Lower lobe of right lung (tissue), 2 donors: ENCODE data around the gene VANGL2. TPM values are rescaled to one million over a fixed set of nuclear protein-coding genes. Genes with fewer than 3 reads are reported as not detected.

Experiments used
- ATAC-seq, 2 donors: fragments of 200-7000 bp; cut with Tn5 transposase; one replicate each; pipeline ENCODE4 v1.9.1; 2020 to 2022; ENCODE audit warnings: mild to moderate bottlenecking in 2 of 2, moderate library complexity in 2 of 2
- DNase-seq: peaks from one replicate; pipeline ENCODE4 v3.0.0-alpha.2; 2020
- H3K27ac ChIP-seq: fragments of 200-600 bp; one replicate; pipeline ENCODE4 v1.8.0; 2022
- H3K27me3 ChIP-seq: fragments of 200-600 bp; one replicate; pipeline ENCODE4 v1.8.0; 2022; ENCODE audit warnings: low read depth
- H3K36me3 ChIP-seq: fragments of 200-600 bp; one replicate; pipeline ENCODE4 v1.8.0; 2022; ENCODE audit warnings: mild to moderate bottlenecking
- H3K4me1 ChIP-seq: fragments of 200-600 bp; one replicate; pipeline ENCODE4 v1.8.0; 2022
- H3K4me3 ChIP-seq: fragments of 200-600 bp; one replicate; pipeline ENCODE4 v1.8.0; 2022; ENCODE audit warnings: mild to moderate bottlenecking
- H3K9me3 ChIP-seq: fragments of 200-600 bp; one replicate; pipeline ENCODE4 v1.8.0; 2022
- CTCF ChIP-seq: fragments of 200-600 bp; IDR thresholded peaks from one replicate; pipeline ENCODE4 v1.8.0; 2022; ENCODE audit warnings: antibody characterized with exemption, mild to moderate bottlenecking
- intact Hi-C: fragments of 100-400 bp; cut with DNase I; formaldehyde crosslinking; loops from one replicate; pipeline ENCODE4 v1.11.0; 2022
- total RNA-seq: library from RNA; stranded (reverse); fragmentation: NEBNext Ultra II Directional; extraction: Animal tissue kit (Norgen Biotek cat#: 25700); gene quantifications from one replicate; pipeline ENCODE4 v1.2.1, GENCODE V29; 2021
- donor health status: DM: no; HTN: yes; CAD: no; lungs with severe emphysema.

VANGL2 gene
- total RNA-seq, 1 donor from 2014 or later = 7.5 TPM

GRCh38 chr1:160413716-160414115, 13.4 kb downstream of the VANGL2 start:
- intact Hi-C loops = no loop called here
- Histone ChIP-seq H3K27me3 (no peaks in the 10 kb centered on the region), H3K27ac (no peak overlapping the region), H3K36me3 (no peaks in the 10 kb centered on the region), H3K4me3 (no peak overlapping the region), H3K9me3 (no peaks in the 10 kb centered on the region), H3K4me1 (no peaks in the 10 kb centered on the region)
- no peak for TF ChIP-seq CTCF
- DNase-seq = no peak
- ATAC-seq = no peak

- no peaks in the 10 kb centered on the region for H3K36me3 ChIP-seq
- DNase-seq (no peak), ATAC-seq (no peak)
- H3K4me1 ChIP-seq = no peaks in the 10 kb centered on the region
- H3K27me3 ChIP-seq = no peaks in the 10 kb centered on the region
- H3K4me3 ChIP-seq = no peak overlapping the region
- no peaks in the 10 kb centered on the region for H3K9me3 ChIP-seq
- intact Hi-C loops = no loop called here
- no peak for TF ChIP-seq CTCF
- no peak overlapping the region for H3K27ac ChIP-seq
Measured at GRCh38 chr1:160414881-160415280, 14.5 kb downstream of the VANGL2 start.

- DNase-seq (no peak), ATAC-seq (no peak)
- no peaks in the 10 kb centered on the region for H3K4me1 ChIP-seq
- no peak overlapping the region for H3K4me3 ChIP-seq
- no peaks in the 10 kb centered on the region for H3K36me3 ChIP-seq
- H3K9me3 ChIP-seq = no peaks in the 10 kb centered on the region
- no peak overlapping the region for H3K27ac ChIP-seq
- no peak for TF ChIP-seq CTCF
- no peaks in the 10 kb centered on the region for H3K27me3 ChIP-seq
- intact Hi-C loops = no loop called here
Measured at GRCh38 chr1:160415696-160416290, 15.4 kb downstream of the VANGL2 start.

GRCh38 chr1:160416369-160416768, 16.0 kb downstream of the VANGL2 start:
- Histone ChIP-seq H3K4me3 (no peak overlapping the region), H3K9me3 (no peaks in the 10 kb centered on the region), H3K27ac (no peak overlapping the region), H3K36me3 (no peaks in the 10 kb centered on the region), H3K4me1 (no peaks in the 10 kb centered on the region), H3K27me3 (no peaks in the 10 kb centered on the region)
- peak; percentile 16 for TF ChIP-seq CTCF
- ATAC-seq (peak; percentile 29 to 38), DNase-seq (no peak)
- intact Hi-C loops = no loop called here

GRCh38 chr1:160418483-160418882, 18.1 kb downstream of the VANGL2 start:
- DNase-seq = no peak
- intact Hi-C loops = no loop called here
- Histone ChIP-seq H3K27me3 (no peaks in the 10 kb centered on the region), H3K36me3 (peaks cover 4% of the 10 kb centered on the region), H3K9me3 (no peaks in the 10 kb centered on the region), H3K4me1 (no peaks in the 10 kb centered on the region), H3K27ac (no peak overlapping the region), H3K4me3 (no peak overlapping the region)
- no peak for ATAC-seq
- no peak for TF ChIP-seq CTCF
